ENCODE results near the gene NBEAL1.
"Not testable (repeated sequence)": the region's sequence is repeated elsewhere in the genome, so short reads cannot be mapped to it uniquely, and the experiment has no call there.

The NBEAL1 gene

GRCh38 chr2:203229674-203230073, 215.0 kb downstream of the NBEAL1 start:
- not testable (repeated sequence) for H3K36me3 ChIP-seq (ENCODE audit: control insufficient read depth, insufficient read depth, low read length, severe bottlenecking); H3K4me3 ChIP-seq (ENCODE audit: low read length); H3K27me3 ChIP-seq (replicated peaks; ENCODE audit: control insufficient read depth, insufficient read depth, low read length); H3K9ac ChIP-seq (ENCODE audit: low read length); H3K9me3 ChIP-seq (ENCODE audit: control insufficient read depth, low read length); H3K4me1 ChIP-seq (ENCODE audit: control insufficient read depth, insufficient read depth, low read length); DNase-seq (ENCODE audit: low read depth)

GRCh38 chr2:203237346-203238238, 222.9 kb downstream of the NBEAL1 start:
- H3K4me3 ChIP-seq (ENCODE audit: low read length), result peak overlapping the region; percentile 98
- DNase-seq (ENCODE audit: low read depth), result no peak
- no peaks in the 10 kb centered on the region for H3K27me3 ChIP-seq (replicated peaks; ENCODE audit: control insufficient read depth, insufficient read depth, low read length)
- H3K9ac ChIP-seq (ENCODE audit: low read length), result peak overlapping the region; percentile 97
- H3K36me3 ChIP-seq (ENCODE audit: control insufficient read depth, insufficient read depth, low read length, severe bottlenecking), result no peaks in the 10 kb centered on the region
- H3K9me3 ChIP-seq (ENCODE audit: control insufficient read depth, low read length), result no peaks in the 10 kb centered on the region
- peaks cover 17% of the 10 kb centered on the region for H3K4me1 ChIP-seq (ENCODE audit: control insufficient read depth, insufficient read depth, low read length)

DNA sequence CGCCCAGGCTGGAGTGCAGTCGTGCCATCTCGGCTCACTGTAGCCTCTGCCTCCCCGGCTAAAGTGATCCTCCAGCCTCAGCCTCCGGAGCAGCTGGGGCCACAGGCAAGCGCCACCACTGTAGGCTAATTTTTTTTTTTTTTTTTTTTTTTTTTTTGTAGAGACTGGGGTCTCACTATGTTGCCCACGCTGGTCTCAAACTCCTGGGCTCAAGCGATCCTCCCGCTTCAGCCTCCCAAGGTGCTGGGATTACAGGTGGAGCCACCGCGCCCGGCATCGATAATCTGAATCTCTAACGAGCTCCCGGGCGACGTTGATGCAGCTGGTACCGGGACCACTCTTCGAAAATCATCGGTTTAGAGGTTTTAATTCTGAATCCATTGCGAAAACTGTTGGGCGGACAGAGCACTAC, 223.6 kb downstream of the NBEAL1 start:
- peaks cover 4% of the 10 kb centered on the region for H3K36me3 ChIP-seq (ENCODE audit: control insufficient read depth, insufficient read depth, low read length, severe bottlenecking)
- H3K9me3 ChIP-seq (ENCODE audit: control insufficient read depth, low read length), result no peaks in the 10 kb centered on the region
- no peaks in the 10 kb centered on the region for H3K27me3 ChIP-seq (replicated peaks; ENCODE audit: control insufficient read depth, insufficient read depth, low read length)
- DNase-seq (ENCODE audit: low read depth), result no peak
- peaks cover 17% of the 10 kb centered on the region for H3K4me1 ChIP-seq (ENCODE audit: control insufficient read depth, insufficient read depth, low read length)
- H3K9ac ChIP-seq (ENCODE audit: low read length), result peak overlapping the region; percentile 97
- H3K4me3 ChIP-seq (ENCODE audit: low read length), result peak overlapping the region; percentile 98

GRCh38 chr2:203238704-203239526, 224.2 kb downstream of the NBEAL1 start, which contains the start of gene CYP20A1:
CYP20A1 (plus strand) TSS chr2:203239018; CDS start chr2:203239063, 45 bp downstream.
- Histone ChIP-seq H3K4me3 (ENCODE audit: low read length) (peak within 1 kb of the TSS; percentile 98), H3K9ac (ENCODE audit: low read length) (peak within 1 kb of the TSS; percentile 97), H3K4me1 (ENCODE audit: control insufficient read depth, insufficient read depth, low read length) (peaks cover 17% of the 10 kb centered on the region), H3K27me3 (replicated peaks; ENCODE audit: control insufficient read depth, insufficient read depth, low read length) (no peaks in the 10 kb centered on the region), H3K9me3 (ENCODE audit: control insufficient read depth, low read length) (no peaks in the 10 kb centered on the region), H3K36me3 (ENCODE audit: control insufficient read depth, insufficient read depth, low read length, severe bottlenecking) (peaks cover 4% of the 10 kb centered on the region)
- peak; percentile 98 for DNase-seq (ENCODE audit: low read depth)

- peak overlapping the region; percentile 98 for H3K4me3 ChIP-seq (ENCODE audit: low read length)
- DNase-seq (ENCODE audit: low read depth), result no peak
Measured at GRCh38 chr2:203240491-203240890, 225.8 kb downstream of the NBEAL1 start.

GRCh38 chr2:203242518-203242917, 227.8 kb downstream of the NBEAL1 start:
- Histone ChIP-seq H3K36me3 (ENCODE audit: control insufficient read depth, insufficient read depth, low read length, severe bottlenecking) (peaks cover 17% of the 10 kb centered on the region), H3K9ac (ENCODE audit: low read length) (no peak overlapping the region), H3K9me3 (ENCODE audit: control insufficient read depth, low read length) (no peaks in the 10 kb centered on the region), H3K27me3 (replicated peaks; ENCODE audit: control insufficient read depth, insufficient read depth, low read length) (no peaks in the 10 kb centered on the region), H3K4me1 (ENCODE audit: control insufficient read depth, insufficient read depth, low read length) (peaks cover 17% of the 10 kb centered on the region), H3K4me3 (ENCODE audit: low read length) (no peak overlapping the region)
- DNase-seq (ENCODE audit: low read depth), result no peak

More at GRCh38 chr2:203240491-203240890, 225.8 kb downstream of the NBEAL1 start:
- Histone ChIP-seq H3K4me1 (ENCODE audit: control insufficient read depth, insufficient read depth, low read length) (peaks cover 17% of the 10 kb centered on the region), H3K9ac (ENCODE audit: low read length) (peak overlapping the region; percentile 97), H3K36me3 (ENCODE audit: control insufficient read depth, insufficient read depth, low read length, severe bottlenecking) (peaks cover 4% of the 10 kb centered on the region), H3K9me3 (ENCODE audit: control insufficient read depth, low read length) (no peaks in the 10 kb centered on the region), H3K27me3 (replicated peaks; ENCODE audit: control insufficient read depth, insufficient read depth, low read length) (no peaks in the 10 kb centered on the region)

DNA sequence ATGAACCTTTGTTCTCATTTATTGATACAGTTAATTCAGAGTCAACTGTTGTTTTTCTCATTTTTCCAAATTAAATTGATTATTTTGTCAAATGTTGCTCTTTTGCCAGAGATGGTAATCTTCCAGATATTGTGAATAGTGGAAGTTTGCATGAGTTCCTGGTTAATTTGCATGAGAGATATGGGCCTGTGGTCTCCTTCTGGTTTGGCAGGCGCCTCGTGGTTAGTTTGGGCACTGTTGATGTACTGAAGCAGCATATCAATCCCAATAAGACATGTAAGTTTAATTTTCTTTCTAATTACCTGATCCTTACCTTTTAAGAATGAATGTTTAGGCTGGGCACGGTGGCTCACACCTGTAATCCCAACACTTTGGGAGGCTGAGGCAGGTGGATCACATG, 232.0 kb downstream of the NBEAL1 start:
- no peak for DNase-seq (ENCODE audit: low read depth)
- Histone ChIP-seq H3K4me1 (ENCODE audit: control insufficient read depth, insufficient read depth, low read length) (no peaks in the 10 kb centered on the region), H3K9ac (ENCODE audit: low read length) (no peak overlapping the region), H3K9me3 (ENCODE audit: control insufficient read depth, low read length) (no peaks in the 10 kb centered on the region), H3K4me3 (ENCODE audit: low read length) (no peak overlapping the region), H3K27me3 (replicated peaks; ENCODE audit: control insufficient read depth, insufficient read depth, low read length) (no peaks in the 10 kb centered on the region), H3K36me3 (ENCODE audit: control insufficient read depth, insufficient read depth, low read length, severe bottlenecking) (peaks cover 34% of the 10 kb centered on the region)

DNA sequence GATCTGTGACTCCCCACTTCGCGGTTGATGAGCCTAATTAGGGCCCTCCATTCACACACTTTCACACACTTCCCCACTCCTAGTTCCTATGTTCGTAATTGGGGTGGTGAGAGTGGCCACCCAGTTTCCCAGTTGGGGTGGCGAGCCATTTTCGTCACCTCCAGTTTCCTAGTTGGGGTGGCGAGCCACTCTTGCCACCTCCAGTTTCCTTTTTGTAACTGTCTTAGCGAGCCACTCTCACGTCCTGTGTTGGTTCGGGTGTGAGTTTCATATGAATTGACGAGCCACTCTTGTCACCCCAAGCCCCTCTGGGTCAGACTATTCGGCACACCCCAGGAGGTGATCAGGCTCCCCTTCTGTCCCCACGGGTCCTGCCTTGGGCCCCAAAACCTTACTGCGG, 238.1 kb downstream of the NBEAL1 start:
- H3K4me3 ChIP-seq (ENCODE audit: low read length), result no peak overlapping the region
- H3K36me3 ChIP-seq (ENCODE audit: control insufficient read depth, insufficient read depth, low read length, severe bottlenecking), result peaks cover 51% of the 10 kb centered on the region
- H3K9me3 ChIP-seq (ENCODE audit: control insufficient read depth, low read length), result no peaks in the 10 kb centered on the region
- no peaks in the 10 kb centered on the region for H3K4me1 ChIP-seq (ENCODE audit: control insufficient read depth, insufficient read depth, low read length)
- H3K27me3 ChIP-seq (replicated peaks; ENCODE audit: control insufficient read depth, insufficient read depth, low read length), result no peaks in the 10 kb centered on the region
- no peak for DNase-seq (ENCODE audit: low read depth)
- H3K9ac ChIP-seq (ENCODE audit: low read length), result no peak overlapping the region

- not testable (repeated sequence) for H3K9ac ChIP-seq (ENCODE audit: low read length); H3K27me3 ChIP-seq (replicated peaks; ENCODE audit: control insufficient read depth, insufficient read depth, low read length); H3K4me1 ChIP-seq (ENCODE audit: control insufficient read depth, insufficient read depth, low read length); H3K4me3 ChIP-seq (ENCODE audit: low read length); H3K9me3 ChIP-seq (ENCODE audit: control insufficient read depth, low read length); DNase-seq (ENCODE audit: low read depth)
- peaks cover 55% of the 10 kb centered on the region for H3K36me3 ChIP-seq (ENCODE audit: control insufficient read depth, insufficient read depth, low read length, severe bottlenecking)
Measured at GRCh38 chr2:203253422-203254095, 238.9 kb downstream of the NBEAL1 start.

DNA sequence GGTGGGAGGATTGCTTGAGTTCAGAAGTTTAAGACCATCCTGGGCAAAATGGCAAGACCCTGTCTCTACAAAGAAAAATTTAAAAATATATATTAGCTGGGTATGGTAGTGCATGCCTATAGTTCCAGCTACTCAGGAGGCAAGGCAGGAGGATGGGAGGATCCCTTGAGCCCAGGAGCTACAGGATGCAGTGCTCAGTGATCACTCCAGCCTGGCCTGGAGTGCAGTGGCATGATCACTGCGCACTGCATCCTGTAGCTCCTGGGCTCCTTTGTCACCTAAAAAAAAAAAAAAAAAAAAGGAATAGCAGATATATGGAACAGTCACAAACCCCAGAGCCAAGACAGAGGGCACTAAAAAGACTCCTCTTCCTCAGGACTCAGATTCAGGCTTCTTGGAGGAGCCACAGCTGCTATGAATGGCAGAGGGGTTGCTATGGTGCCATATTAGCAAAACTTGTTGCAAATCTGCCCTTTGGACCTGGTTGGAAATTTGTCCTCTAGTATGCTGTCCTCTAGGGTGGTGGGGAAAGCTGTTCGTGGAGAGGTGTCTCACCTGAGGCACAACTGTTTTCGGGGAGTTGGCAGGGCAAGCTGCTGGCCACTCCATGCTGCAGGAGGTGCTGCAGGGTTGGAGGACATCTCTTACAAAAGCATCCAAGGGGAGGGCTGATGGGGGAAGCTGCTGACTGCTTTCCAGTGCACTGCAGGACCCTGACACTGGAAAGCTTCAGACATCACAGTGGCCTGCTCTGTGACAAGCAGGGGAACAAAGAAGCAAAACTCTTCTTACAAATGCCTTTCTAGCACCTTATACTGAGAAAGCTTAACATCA, 246.9 kb downstream of the NBEAL1 start:
- H3K4me1 ChIP-seq (ENCODE audit: control insufficient read depth, insufficient read depth, low read length), result no peaks in the 10 kb centered on the region
- no peak overlapping the region for H3K4me3 ChIP-seq (ENCODE audit: low read length)
- H3K9ac ChIP-seq (ENCODE audit: low read length), result no peak overlapping the region
- DNase-seq (ENCODE audit: low read depth), result no peak
- no peaks in the 10 kb centered on the region for H3K27me3 ChIP-seq (replicated peaks; ENCODE audit: control insufficient read depth, insufficient read depth, low read length)
- peaks cover 35% of the 10 kb centered on the region for H3K36me3 ChIP-seq (ENCODE audit: control insufficient read depth, insufficient read depth, low read length, severe bottlenecking)
- no peaks in the 10 kb centered on the region for H3K9me3 ChIP-seq (ENCODE audit: control insufficient read depth, low read length)

All from adipocyte (in vitro differentiated cells).